Stimulated activated CD8-positive, alpha-beta memory T cell treated with anti-CD3 and anti-CD28 coated beads, Interleukin-15, amount 100 ng/mL, for 24 hours (primary cell): ENCODE measurements around the gene ZNF618.
"Not testable (repeated sequence)": the region's sequence is repeated elsewhere in the genome, so short reads cannot be mapped to it uniquely, and the experiment has no call there.

Experiments
- DNase-seq: peaks from one replicate; pipeline ENCODE4 v3.0.0-alpha.2; 2020; ENCODE audit warnings: low read depth

The ZNF618 gene

DNA sequence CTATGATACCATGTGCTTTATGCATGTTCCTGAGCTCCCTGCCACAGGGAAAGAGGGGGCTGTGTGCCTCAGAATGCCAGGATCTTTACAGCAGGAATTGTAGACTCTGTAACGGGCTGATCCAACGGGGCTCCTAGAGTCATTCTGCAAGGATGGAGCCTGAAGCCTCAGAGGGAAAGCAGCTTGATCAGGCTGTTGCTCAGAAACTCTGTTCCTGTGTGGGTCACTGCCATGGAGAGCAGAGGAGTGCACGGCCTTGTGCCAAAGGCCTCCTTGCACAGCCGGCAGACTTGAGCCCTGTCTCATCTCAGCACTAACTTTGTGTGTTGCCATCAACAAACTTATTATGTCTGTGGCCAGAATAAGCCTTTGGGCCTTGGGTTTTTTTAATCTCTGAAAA, 150.2 kb downstream of the ZNF618 start:
- no peak for DNase-seq

DNA sequence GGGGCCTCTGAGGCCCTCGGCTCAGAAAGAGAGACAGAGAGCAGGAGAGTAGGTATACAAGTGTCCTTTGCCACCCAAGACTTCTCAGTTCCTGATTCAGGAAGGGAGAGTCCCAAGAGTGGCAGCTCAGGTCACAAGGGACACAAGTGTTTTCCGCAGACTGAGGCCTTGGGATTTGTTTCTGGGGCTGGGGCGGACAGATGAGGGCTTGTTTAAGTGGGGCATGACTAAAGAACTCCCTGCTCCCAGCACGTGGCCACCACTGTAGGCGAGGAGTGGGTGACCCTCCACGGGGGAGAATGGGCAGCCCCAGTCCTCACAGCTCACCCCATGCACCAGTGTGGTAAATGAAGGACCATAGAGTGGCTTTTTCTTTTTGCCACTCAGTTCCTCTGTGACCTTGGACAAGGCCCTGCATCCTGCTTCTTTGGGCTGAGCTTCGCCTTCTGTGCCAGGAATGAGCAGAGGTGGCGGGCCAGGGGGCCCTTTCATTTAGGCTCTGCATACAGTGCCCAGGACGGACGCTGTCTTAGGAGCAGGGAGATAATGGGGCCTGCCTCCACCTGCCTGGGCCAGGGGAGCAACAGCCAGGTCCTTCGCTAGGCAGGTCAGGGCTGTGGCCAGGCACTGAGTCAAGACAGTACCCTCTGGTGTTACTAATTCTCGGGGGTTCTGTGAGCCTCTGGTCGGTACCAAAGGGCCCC, 151.2 kb downstream of the ZNF618 start:
- no peak for DNase-seq

DNA sequence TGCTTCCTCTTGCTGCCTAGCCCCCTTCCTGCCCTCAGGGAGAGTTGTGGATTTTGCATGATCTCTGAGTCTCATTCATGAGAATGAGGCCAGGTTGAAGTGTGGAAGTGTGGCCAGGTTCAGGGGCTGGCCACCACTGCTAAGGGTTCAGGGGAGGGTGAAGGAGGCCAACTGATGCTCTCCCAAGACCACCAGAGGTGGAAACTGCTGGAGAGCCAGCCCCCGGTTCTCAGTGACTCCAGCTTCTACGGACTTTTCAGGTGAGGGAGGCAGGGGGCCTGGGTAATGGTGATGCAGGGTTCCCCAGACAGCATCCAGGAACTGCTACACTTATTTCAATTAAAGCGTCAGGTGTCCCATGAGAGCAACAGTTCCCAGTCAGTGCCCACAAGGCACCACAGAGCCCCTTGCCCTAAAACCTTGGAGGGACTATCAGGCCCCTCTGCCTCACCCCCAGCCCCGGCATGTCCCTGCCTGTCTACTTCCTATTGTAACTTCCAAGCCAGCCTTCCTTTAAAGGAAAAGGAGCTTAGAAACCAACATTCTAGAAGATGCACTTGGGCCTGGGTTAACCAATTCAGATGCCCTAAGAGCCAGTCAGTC, 151.9 kb downstream of the ZNF618 start:
- DNase-seq = no peak

DNA sequence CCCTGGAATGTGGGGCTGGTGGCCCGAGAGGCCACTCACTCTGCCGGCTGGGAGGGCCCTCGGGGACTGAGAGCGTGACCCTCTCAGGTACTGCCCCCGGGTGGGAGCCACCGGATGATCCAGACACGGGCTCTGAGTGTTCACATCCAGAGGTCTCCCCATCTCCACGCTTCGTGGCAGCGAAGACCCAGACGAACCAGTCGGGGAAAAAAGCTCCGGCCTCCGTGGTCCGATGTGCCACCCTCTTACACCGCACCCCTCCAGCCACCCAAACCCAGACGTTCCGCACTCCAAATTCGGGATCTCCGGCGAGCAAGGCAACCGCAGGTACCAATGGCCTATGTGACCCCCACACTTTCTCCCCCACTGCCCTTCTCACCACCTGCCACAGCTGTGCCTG, 152.5 kb downstream of the ZNF618 start:
- DNase-seq = no peak

DNA sequence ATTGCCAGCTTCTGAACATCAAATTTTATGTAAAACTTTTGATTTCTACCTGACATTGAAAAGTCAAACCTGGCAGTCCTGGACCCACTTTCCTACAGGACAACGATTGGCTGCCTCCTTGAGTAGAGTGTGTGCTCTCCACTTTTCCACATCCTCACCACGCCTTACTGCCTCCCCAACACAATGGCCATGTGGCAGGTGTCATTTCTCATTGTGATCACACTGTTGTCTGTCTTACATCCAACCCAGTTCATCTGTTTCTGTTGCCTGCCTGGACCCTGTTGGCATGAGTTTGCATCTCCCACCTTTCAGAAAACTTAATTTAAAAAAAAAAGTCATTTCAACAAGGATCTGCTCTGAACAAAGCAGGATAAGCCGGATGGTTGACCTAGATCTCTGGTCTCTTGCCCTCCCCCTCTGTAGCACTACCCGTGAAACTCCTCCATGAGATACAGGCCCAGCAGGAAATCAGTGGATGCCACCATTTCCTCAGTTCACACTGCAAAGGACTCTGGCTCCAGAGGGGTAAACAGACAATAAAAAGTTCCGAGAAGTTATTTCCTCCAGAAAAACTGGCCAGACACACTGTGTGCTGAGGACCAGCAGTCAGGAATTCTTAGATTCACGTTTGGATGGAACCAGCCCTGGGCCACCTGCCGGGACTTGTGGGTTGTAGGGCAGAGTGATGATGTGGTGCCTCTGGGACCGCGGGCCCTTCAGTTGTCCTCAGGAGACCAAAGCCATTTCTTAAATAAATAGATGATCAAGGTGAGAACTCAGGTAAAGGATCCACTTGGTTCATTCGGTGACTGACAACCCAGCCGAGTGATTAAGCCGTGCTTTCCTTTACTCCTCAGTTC, 153.4 kb downstream of the ZNF618 start:
- no peak for DNase-seq

DNA sequence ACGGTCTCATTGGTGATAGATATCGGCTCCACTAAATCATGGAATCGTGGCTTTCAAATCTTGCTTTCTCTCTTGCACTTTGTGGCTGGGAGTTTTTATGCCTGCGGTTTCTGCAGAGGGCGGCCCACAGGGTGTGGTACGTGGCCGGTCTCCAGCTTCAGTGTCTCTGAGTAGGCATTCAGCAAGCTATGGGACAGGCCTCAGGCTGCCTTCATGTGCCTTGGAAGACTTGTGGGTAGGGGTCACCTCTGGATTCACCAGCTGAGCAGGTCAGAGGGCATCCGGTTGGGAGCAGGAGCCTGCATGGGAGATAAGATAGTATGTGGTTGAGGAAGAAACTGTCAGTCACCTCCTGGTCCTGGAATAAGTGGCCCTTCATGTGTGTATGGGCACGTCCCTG, 154.3 kb downstream of the ZNF618 start:
- DNase-seq = no peak

DNA sequence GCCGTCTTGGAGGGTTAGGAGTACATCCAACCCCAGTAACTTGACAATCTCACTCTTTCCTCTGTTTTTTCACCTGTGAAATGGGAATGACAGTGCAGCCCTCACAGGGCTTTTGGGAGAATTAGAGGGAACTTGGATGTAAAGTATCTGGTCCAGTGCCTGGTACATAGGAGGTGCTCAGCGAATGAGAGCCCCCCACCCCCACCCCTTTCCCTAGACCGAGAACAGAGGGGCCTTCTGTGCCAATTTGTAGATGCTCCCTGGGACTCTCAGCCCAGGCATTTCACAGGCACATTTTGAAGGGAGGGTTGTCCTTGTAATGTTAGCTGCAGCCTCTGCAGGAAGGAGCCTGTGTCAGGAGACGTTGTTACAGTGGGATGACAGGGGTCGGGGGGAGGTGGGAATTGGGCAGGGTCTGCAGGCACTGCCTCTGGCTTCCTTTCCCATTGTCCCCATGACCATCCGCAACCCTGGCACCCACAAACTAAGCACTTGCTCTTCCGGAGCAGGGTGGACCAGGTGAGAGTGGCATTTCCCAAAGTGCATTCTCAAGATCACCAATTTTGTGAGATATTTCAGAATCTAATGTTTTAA, 155.0 kb downstream of the ZNF618 start:
- no peak for DNase-seq

DNA sequence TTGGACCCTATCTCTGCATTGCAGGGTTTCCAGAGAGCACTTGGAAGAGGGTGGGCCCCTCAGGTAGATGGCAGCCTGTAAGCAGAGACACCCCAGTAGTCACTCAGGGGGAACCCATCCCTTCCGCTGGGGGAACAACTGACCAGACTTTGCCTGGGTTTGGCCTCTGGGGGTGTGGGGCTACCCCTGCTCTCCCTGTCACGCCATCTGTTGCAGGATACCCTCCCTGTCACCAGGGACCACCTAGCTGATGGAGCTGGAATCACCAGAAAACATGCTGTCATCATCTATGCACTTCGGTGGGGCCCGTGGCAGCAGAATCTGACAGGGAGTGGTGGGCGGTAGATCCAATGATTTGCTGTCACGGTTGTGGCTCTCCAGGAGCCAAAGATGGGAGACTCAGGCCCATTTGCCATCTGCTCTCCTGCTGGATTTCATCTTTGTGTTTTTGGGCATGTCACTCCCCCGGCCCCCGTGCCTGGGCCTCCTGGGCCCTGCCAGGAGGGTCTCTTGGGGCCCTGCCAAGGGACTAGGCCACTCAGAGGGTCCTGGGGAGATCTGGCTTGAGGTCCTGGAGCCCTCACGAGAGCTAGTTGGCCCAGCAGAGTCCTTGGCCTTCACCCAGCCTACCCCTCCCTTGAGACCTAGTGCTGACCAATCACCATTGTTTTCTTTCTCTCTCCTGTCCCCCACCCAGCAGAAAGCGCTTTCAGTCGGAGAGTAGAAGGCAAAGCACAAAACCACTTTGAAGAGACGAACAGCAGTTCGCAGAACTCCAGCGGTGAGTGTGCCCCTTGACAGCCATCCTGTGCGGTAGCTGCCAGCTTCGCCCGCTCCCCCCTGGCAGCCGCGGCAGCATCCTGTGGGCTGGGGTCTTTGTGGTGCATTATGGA, 156.1 kb downstream of the ZNF618 start:
- DNase-seq = no peak

DNA sequence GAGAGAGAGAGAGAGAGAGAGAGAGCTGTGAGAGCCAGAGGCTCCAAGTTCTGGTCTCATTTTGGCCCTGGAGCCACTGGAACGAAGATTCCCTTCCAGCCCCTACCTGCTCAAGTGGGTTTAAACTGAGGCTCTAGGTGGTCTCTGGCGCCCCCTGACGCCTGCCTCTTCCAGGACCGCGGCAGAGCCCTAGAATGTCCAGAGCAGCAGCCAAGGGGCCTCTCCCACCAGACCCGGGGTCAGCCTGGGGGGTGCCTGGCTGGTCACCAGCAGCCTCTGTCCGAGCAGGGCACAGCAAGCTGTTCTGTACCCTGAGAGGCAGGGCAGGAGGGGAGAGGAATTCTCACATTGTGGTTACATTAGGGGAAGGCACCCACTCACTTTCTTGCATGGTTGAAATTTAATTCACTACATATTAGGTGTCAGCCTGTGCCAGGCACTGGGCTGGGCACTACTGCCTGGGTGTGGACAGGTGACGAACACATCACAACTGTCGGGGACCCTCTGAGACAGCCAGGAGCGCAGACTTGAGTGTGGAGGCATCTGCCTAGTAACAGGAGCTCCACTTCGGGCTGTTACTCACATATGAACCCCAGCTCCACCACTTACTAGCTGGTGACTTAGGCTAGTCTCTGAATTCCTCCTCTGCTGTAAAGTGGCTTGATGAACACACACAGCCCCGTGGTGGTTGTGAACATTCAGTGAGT, 157.4 kb downstream of the ZNF618 start:
- no peak for DNase-seq

DNA sequence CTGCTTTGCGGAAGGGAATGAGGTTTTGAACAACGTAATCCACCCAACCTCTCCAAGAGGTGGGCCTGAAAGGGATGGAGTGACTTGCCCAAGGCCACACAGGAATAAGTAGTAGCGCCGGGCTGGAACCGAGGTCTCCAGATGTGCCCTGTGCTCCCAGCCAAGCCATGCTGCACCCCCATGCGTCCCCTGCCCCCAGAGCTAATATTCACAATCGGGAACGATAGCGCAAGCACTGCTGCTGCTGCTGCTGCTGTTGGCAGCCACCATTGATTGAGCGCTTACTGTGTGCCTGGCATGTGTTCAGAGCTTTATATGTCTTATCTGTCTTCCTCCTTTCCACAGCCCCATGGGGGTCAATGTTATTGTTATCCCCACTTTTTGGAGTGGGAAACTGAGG, 158.1 kb downstream of the ZNF618 start:
- DNase-seq = no peak

DNA sequence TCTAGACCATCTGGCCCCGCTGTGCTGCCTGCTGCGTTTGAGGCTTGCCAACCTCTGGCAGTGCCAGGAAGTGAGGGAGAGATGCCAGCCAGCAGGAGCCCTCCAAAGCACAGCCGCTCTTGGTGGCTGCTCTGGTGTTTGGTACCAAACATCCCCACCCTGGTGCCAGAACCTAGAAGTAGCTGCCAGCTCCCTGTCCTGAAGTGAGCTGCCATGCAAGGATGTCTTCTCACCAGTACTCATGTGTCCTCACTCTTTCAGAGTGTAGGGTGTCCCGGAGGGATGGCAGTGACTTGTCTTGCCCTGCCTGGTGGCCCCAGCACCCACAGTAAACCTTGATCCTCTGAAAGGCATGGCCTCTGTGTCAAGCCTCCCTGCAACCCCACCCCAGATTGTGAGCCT, 158.6 kb downstream of the ZNF618 start:
- no peak for DNase-seq

DNA sequence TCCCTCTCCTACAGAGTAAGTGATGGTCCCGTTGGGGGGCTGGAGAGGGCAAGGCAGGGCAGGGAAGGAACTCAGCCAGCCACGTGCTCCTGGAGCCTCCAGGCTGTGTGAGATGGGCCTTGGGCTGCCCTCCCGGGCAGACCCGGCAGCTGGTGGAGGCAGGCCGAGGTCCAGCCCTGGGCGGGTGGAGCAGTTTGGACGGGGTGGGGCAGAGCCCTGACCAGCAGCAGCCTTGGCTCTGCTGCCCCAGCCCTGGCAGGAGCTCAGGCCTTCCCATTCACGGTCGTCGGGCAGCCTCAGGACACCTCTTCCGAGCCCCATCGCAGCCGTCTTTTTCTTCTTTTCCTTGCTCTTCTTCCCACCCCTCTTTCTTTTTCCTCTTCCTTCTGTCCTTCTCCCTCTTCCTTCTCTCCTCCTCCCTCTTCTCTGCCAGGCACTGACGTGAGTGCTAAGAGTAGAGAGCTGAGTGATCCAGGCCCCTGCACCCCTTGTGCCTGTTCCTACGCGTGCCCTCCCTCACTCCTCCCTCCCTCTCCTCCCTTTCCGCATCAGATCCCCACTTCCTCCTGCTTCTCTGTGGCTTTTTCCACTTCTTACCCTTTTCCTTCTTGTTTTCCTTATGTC, 159.2 kb downstream of the ZNF618 start:
- no peak for DNase-seq

DNA sequence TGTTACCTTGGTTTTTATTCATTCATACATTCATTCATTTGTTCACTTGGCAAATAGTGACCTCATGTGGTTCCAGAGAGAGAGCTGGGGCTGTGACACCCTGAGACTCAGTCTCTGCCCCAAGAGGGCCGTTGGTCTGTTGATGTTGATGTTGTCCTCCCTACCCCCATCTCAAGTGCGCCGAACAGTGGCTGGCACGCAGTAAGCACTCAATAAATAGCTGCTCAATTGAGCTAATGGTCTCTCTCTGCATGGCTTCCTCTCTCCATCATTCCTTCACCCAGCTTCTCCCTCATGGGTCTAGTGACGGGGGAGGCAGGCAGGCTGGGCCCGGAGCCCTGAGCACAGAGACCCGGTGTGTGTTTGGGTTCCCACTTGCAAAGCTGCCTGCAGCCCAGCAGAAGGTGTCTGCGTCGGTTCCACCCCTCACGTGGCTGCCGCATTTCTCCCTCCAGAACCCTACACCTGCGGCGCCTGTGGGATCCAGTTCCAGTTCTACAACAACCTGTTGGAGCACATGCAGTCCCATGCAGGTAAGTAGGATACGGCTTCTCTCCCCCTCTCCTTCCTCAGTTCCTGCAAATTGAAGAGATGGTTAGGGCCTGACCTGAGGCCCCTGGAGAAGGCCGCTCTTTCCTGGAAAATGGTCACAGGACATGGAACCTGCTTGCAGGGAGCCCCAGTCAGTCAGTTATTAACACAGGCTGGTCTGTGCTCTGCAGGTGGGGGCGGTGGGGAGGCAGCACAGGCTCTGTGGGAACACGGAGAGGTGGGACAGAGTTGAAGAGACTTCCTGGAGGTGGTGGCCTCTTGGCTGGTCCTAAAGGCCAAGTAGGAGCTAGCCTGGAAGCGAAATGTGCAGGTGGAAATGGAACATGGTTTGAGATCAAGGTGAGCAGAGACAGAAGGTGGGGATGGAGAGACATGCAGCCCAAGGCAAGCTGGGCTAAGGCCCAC, 160.0 kb downstream of the ZNF618 start:
- DNase-seq = no peak

DNA sequence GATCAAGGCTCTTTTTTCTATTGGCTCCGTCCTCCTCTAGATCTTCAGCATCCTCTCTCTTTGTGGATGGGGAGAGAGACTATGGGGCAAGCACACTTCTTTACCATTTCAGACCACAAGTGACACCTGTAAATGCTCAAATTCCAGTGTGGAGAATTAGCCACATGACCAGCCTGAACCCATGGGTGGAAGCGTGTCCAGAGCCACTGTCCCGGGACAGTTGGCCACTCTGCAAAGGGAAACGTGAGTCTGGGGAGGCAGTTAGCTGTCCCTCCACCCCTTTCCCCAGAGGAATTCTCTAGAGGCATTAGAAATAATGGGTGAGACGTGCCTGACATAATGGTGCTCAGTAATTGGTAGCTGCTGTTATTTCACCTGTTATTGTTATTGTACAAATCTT, 161.1 kb downstream of the ZNF618 start:
- DNase-seq = no peak

DNA sequence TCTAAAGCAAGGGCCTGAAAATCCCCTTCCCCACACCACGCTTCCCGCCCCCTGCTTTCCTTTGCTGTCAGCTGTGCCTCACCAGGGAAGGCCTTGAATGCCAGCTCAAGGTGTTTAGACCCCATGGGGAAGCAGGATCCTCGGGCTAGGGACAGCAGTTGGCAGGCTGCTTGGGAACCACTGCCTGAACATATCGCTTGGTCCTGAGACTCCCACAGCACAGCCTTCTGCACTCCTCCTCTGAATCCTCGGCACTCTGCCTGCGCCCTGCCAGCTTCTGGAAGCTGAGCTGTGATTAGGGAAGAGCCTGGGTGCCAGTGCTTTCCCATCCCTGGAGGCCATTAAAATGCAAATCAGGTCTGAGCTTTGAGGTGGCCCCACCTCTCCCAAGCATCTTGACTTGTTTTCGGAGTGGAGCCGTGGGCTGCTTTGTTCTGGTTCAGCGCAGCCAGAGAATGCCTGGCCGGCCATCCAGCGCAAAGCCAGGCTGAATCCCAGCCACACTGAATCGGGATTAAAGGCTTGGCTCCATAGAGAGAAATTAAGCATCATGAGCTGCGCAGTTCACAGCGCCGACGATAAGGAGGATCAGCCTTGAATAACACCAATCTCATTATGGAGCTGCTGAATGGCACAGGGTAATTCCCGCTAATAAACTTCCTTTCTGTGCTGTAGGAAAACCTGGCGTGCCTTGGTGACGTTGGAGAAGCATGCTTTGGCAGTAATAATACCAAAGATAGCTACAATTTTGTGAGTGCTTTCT, 162.0 kb downstream of the ZNF618 start:
- no peak for DNase-seq

DNA sequence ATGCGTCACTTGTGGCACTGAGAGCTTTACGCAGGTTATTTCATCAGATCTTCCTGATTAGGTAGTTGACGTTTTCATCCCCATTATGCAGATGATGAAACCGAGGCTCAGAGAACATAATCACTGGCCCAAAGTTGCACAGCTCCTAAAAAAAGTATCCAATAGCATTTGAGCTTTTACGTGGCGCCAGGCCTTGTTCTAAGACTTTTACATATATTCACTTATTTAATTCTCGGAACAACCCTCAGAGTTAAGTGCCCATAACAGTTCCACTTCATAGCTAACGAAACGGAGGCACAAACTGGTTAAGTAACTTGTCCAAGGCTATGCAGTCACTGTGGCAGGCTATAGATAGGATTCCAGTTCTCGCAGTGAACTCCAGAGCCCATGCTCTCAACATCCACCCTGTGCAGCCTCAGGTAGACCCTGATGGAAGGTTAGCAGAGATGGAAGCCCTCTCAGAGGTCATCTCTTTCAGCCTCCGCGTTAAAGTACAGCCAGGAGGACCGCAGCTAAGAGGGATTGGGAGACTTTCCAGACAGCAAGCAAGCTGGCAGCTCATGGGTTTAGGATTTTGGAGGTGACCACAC, 162.7 kb downstream of the ZNF618 start:
- no peak for DNase-seq

DNA sequence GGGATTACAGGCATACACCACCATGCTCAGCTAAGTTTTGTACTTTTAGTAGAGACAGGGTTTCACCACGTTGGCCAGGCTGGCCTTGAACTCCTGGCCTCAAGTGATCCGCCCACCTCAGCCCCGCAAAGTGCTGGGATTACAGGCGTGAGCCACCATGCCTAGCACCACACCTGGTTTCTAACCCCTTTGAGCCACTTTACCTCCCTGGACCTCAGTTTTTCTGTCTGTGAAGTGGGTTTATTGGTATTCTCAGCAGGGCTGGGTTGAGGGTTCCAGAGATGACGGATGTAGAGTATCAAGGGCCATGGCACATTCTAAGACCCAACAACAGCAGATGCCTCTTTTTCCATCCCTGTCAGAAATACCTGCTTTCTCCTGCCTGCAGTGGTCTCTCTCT, 163.4 kb downstream of the ZNF618 start:
- DNase-seq = no peak

DNA sequence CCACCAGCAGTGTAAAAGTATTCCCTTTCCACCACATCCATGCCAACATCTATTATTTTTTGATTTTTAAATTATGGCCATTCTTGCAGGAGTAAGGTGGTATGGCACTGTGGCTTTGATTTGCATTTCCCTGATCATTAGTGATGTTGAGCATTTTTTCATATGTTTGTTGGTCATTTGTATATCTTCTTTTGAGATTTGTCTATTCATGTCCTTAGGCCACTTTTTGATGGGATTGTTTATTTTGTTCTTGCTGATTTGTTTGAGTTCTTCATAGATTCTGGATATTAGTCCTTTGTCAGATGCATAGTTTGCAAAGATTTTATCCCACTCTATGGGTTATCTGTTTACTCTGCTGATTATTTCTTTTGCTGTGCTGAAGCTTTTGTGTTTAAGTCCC, 167.6 kb downstream of the ZNF618 start:
- not testable (repeated sequence) for DNase-seq
